K562 (cell line): ENCODE results near the gene GBF1. TPM values are rescaled to one million over a fixed set of nuclear protein-coding genes. Genes with fewer than 3 reads are reported as not detected.

Experiments
- ATAC-seq: fragments of 200-7000 bp; cut with Tn5 transposase; 3 replicates; pipeline ENCODE4 v1.9.1; 2020; ENCODE audit warnings: moderate library complexity
- BruUV-seq: library from RNA; stranded (reverse); fragments of 400-500 nt; replicated peaks from 2 replicates; lab custom pipeline; 2021; lab: Mats Ljungman, UMichigan
- CTCF ChIA-PET: fragments of 300-600 bp; formaldehyde crosslinking; extraction: SDS; loops from one replicate; lab custom pipeline; 2021; ENCODE audit warnings: low intra/inter-chr PET ratio; lab: Yijun Ruan, JAX
- POLR2A ChIA-PET: fragments of 300-600, 350-650 bp; sonication (Branson Sonifier 250); formaldehyde crosslinking; extraction: SDS; loops from one replicate; lab custom pipeline; 2021; ENCODE audit warnings: antibody characterized with exemption, inconsistent platforms; lab: Yijun Ruan, JAX
- DNase-seq, 4 experiments: peaks; one replicate each; pipeline versions ENCODE4 v3.0.0 to v3.0.0-alpha.2; 2011 to 2018; ENCODE audit warnings: low spot score in 3 of 4, mixed read lengths in 3 of 4; ENCODE audit errors: extremely low read depth in 1 of 4
- FAIRE-seq: peaks from 2 replicates; lab custom pipeline; 2011; peaks lifted over from hg19 to GRCh38; lab: Jason Lieb, UNC
- H2AFZ ChIP-seq: 2 replicates; pipeline ENCODE4 v1.6.0; 2011; ENCODE audit warnings: low read depth, low read length, control low read depth, inconsistent platforms
- H3K27ac ChIP-seq: fragments of 200-600 bp; 3 replicates; pipeline ENCODE4 v1.8.0; 2011; ENCODE audit warnings: low read depth, mild to moderate bottlenecking, control low read depth, inconsistent platforms, low read length, moderate library complexity, mixed read lengths; ENCODE audit errors: extremely low read depth
- H3K27me3 ChIP-seq, 2 experiments: fragments of 300-600 bp in 1 of 2; 2 replicates in 1 of 2; 3 replicates in 1 of 2; pipeline versions ENCODE4 v1.6.0 to v1.8.0; 2011; ENCODE audit warnings: inconsistent platforms in 2 of 2, low read length in 2 of 2, mild to moderate bottlenecking in 1 of 2, mixed read lengths in 1 of 2, moderate library complexity in 1 of 2; ENCODE audit not compliant: control insufficient read depth in 2 of 2, insufficient read depth in 2 of 2
- H3K36me3 ChIP-seq: fragments of 300-600 bp; 3 replicates; pipeline ENCODE4 v1.8.0; 2011; ENCODE audit warnings: mild to moderate bottlenecking, low read length, inconsistent platforms; ENCODE audit not compliant: control insufficient read depth, insufficient read depth
- H3K4me1 ChIP-seq, 2 experiments: fragments of 200-600 bp in 1 of 2; replicated peaks in 1 of 2; 2 replicates in 1 of 2; 3 replicates in 1 of 2; pipeline versions ENCODE4 v1.5.1 to v1.8.0; 2011; ENCODE audit warnings: inconsistent platforms in 2 of 2, low read length in 2 of 2, mild to moderate bottlenecking in 1 of 2, mixed read lengths in 1 of 2, moderate library complexity in 1 of 2; ENCODE audit not compliant: control insufficient read depth in 2 of 2, insufficient read depth in 2 of 2
- H3K4me2 ChIP-seq: 2 replicates; pipeline ENCODE4 v1.6.1; 2011; ENCODE audit warnings: low read length, control low read depth, inconsistent platforms, mixed read lengths; ENCODE audit not compliant: insufficient read depth
- H3K4me3 ChIP-seq: fragments of 200-600 bp; sonication (generic), shearing (Covaris generic); 2 replicates; pipeline ENCODE4 v1.5.1; 2016; ENCODE audit warnings: control low read depth, inconsistent platforms
- H3K79me2 ChIP-seq: fragments of 200-600 bp; 3 replicates; pipeline ENCODE4 v1.8.0; 2011; ENCODE audit warnings: low read length, inconsistent platforms; ENCODE audit not compliant: control insufficient read depth, insufficient read depth
- H3K9ac ChIP-seq, 2 experiments: 2 replicates each; pipeline versions ENCODE4 v1.6.0 to v1.6.1; 2011; ENCODE audit warnings: low read depth in 2 of 2, low read length in 2 of 2, control low read depth in 1 of 2, inconsistent platforms in 1 of 2, mild to moderate bottlenecking in 1 of 2, mixed read lengths in 1 of 2; ENCODE audit not compliant: insufficient read depth in 1 of 2
- H3K9me1 ChIP-seq: one replicate; pipeline ENCODE4 v1.6.0; 2011; ENCODE audit warnings: inconsistent platforms, mild to moderate bottlenecking, low read length, moderate library complexity; ENCODE audit not compliant: control insufficient read depth, insufficient read depth
- H3K9me3 ChIP-seq: replicated peaks from 2 replicates; pipeline ENCODE4 v1.5.1; 2011; ENCODE audit warnings: low read depth, low read length, inconsistent platforms; ENCODE audit not compliant: control insufficient read depth, insufficient read depth
- H4K20me1 ChIP-seq: replicated peaks from 2 replicates; pipeline ENCODE4 v1.6.1; 2011; ENCODE audit warnings: low read length, inconsistent platforms, mixed read lengths; ENCODE audit not compliant: control insufficient read depth, insufficient read depth
- DPF2 ChIP-seq: fragments of 450-650 bp; IDR thresholded peaks from 2 replicates; pipeline ENCODE4 v1.6.1; 2016
- FOSL1 ChIP-seq: fragments of 200-800 bp; sonication (Bioruptor generic); conservative IDR thresholded peaks from 2 replicates; pipeline ENCODE4 v1.6.1; 2016; ENCODE audit warnings: missing genetic modification characterization, missing compliant biosample characterization
- HSF4 ChIP-seq: fragments of 250-450 bp; sonication (Bioruptor Pico); IDR thresholded peaks from 2 replicates; pipeline ENCODE4 v2.1.2; 2022; ENCODE audit warnings: mild to moderate bottlenecking, moderate library complexity, borderline replicate concordance
- IRF2 ChIP-seq: sonication (generic); formaldehyde crosslinking; IDR thresholded peaks from 2 replicates; pipeline ENCODE4 v1.8.1; 2022; ENCODE audit warnings: mild to moderate bottlenecking, missing genetic modification reagents
- MAFF ChIP-seq: IDR thresholded peaks from 2 replicates; pipeline ENCODE4 v1.6.1; 2012; ENCODE audit warnings: low read length, improper control_type of control experiment
- MCM5 ChIP-seq: fragments of 450-650 bp; IDR thresholded peaks from 2 replicates; pipeline ENCODE4 v1.6.1; 2016; ENCODE audit warnings: low read depth
- MCM7 ChIP-seq, 2 experiments: fragments of 450-650 bp; IDR thresholded peaks; 2 replicates each; pipeline ENCODE4 v1.6.1; 2016 to 2018
- MTA2 ChIP-seq: fragments of 450-650 bp; IDR thresholded peaks from 2 replicates; pipeline ENCODE4 v1.6.1; 2016; ENCODE audit warnings: low read depth
- NFXL1 ChIP-seq: fragments of 450-650 bp; formaldehyde crosslinking; IDR thresholded peaks from 2 replicates; pipeline ENCODE4 v1.4.0; 2021; ENCODE audit warnings: mild to moderate bottlenecking
- POLR3A ChIP-seq: IDR thresholded peaks from 2 replicates; pipeline ENCODE4 v1.6.1; 2011; ENCODE audit warnings: borderline replicate concordance, mild to moderate bottlenecking, moderate library complexity; ENCODE audit not compliant: insufficient read length, insufficient read depth; ENCODE audit errors: extremely low read depth
- PPARD ChIP-seq: fragments of 250-450 bp; sonication (Bioruptor Pico); IDR thresholded peaks from 2 replicates; pipeline ENCODE4 v1.8.0; 2022; ENCODE audit warnings: inconsistent platforms, mild to moderate bottlenecking, moderate library complexity
- RBM15 ChIP-seq: fragments of 200-400 bp; formaldehyde crosslinking; IDR thresholded peaks from 2 replicates; pipeline ENCODE4 v1.6.1; 2018; ENCODE audit warnings: mild to moderate bottlenecking, low read length, moderate library complexity; ENCODE audit not compliant: insufficient read depth
- RBM22 ChIP-seq: fragments of 200-400 bp; formaldehyde crosslinking; IDR thresholded peaks from 2 replicates; pipeline ENCODE4 v1.6.1; 2018; ENCODE audit warnings: low read length, low read depth; ENCODE audit not compliant: poor library complexity, severe bottlenecking
- SMAD1 ChIP-seq: fragments of 150-350 bp; IDR thresholded peaks from 2 replicates; pipeline ENCODE4 v1.6.1; 2014; ENCODE audit warnings: low read length, low read depth; ENCODE audit not compliant: partially characterized antibody
- SMAD3 ChIP-seq: fragments of 450-650 bp; formaldehyde crosslinking; conservative IDR thresholded peaks from 2 replicates; pipeline ENCODE4 v1.4.0; 2020; ENCODE audit warnings: mild to moderate bottlenecking
- ZC3H11A ChIP-seq: IDR thresholded peaks from 2 replicates; pipeline ENCODE4 v1.6.1; 2012; ENCODE audit warnings: low read depth, low read length, improper control_type of control experiment
- ZFP36 ChIP-seq: fragments of 150-350 bp; IDR thresholded peaks from 2 replicates; pipeline ENCODE4 v1.6.1; 2018; ENCODE audit warnings: low read length, low read depth; ENCODE audit not compliant: partially characterized antibody
- ZNF311 ChIP-seq: fragments of 250-450 bp; sonication (Bioruptor Pico); IDR thresholded peaks from 2 replicates; pipeline ENCODE4 v1.4.0; 2020; ENCODE audit warnings: mild to moderate bottlenecking, moderate library complexity
- ZNF57 ChIP-seq: fragments of 450-650 bp; formaldehyde crosslinking; IDR thresholded peaks from 2 replicates; pipeline ENCODE4 v1.4.0; 2020; ENCODE audit warnings: mild to moderate bottlenecking, moderate library complexity
- WGBS: fragments of 100-300 bp; shearing (Covaris generic); methylation state at CpG from one replicate; pipeline ENCODE4 v1.1.6; 2016; ENCODE audit warnings: low coverage, mixed read lengths; ENCODE audit not compliant: insufficient coverage; ENCODE audit errors: missing lambda C conversion rate; 5-methylcytosine and 5-hydroxymethylcytosine counted together
- in situ Hi-C: fragments of 300-500 bp; cut with MboI; formaldehyde crosslinking; loops from 4 replicates; pipeline ENCODE4 v1.15.0; 2018; ENCODE audit warnings: inconsistent platforms, mixed read lengths
- intact Hi-C: fragments of 100-400 bp; cut with micrococcal nuclease; formaldehyde crosslinking; loops from 2 replicates; pipeline ENCODE4 v1.14.2; 2022
- polyA plus RNA-seq, 8 experiments: library from polyadenylated mRNA; depleted of rRNA in 4 of 8; stranded (reverse) in 5 of 8; unstranded in 3 of 8; fragments of >200 nt; fragmentation: Nextera tagmentation in 2 of 8; fragmentation: Illumina TruSeq in 1 of 8; extraction: Ambion mirVana in 2 of 8; extraction: Trizol in 1 of 8; gene quantifications; 2 replicates each; pipeline versions ENCODE4 v1.2.1 to v1.2.3, GENCODE V29; 2011 to 2014; ENCODE audit warnings: inconsistent platforms in 1 of 8, missing spikeins in 1 of 8
- total RNA-seq, 7 experiments: library from RNA; depleted of rRNA in 6 of 7; stranded (reverse); fragments of >200 nt in 6 of 7; fragmentation: Illumina TruSeq in 2 of 7; extraction: Trizol in 2 of 7; gene quantifications; 2 replicates each; pipeline versions ENCODE4 v1.2.1 to v1.2.3, GENCODE V29; 2011 to 2021; ENCODE audit warnings: low replicate concordance in 1 of 7
- TF ChIP-seq, protein P1 (sequence below): sonication (generic); formaldehyde crosslinking; IDR thresholded peaks from 2 replicates; pipeline ENCODE4 v1.8.0; 2022; ENCODE audit warnings: mild to moderate bottlenecking, missing genetic modification reagents, borderline replicate concordance
- TF ChIP-seq, protein P2 (sequence below): fragments of 250-450 bp; sonication (Bioruptor Pico); IDR thresholded peaks from 2 replicates; pipeline ENCODE4 v1.5.0; 2021; ENCODE audit warnings: mild to moderate bottlenecking, moderate library complexity

The GBF1 gene
- total and polyA plus RNA-seq, 9 of the 15 experiments (the other 6 are each of a cell fraction or from before 2014, with no cell fraction given): 0.69 to 28.0 (median 10.3) TPM

DNA sequence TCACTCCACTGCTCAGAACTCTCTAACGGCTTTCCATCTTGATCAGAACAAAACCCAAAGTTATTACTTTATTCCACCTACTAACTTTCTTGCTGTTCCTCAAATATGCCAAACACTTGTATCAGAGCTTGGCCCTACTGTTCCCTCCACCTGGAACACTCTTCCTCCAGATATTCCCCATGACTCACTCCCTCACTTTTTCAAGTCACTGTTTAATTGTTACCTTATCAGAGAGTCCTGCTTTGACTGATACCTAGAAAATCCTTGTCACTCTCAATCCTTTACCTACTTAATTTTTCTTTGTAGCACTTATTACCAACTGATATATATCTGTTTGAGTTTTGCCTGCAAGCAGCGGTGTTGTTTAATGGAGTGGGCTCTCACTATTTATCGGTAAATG is 144.6 kb downstream of the GBF1 start:
- Histone ChIP-seq H3K4me1 (peaks cover 3 to 12% of the 10 kb centered on the region in 2 experiments; a peak in 3 of 5 replicates), H2AFZ (no peak overlapping the region), H3K4me2 (no peak overlapping the region), H3K4me3 (no peak overlapping the region), H3K36me3 (no peaks in the 10 kb centered on the region), H3K79me2 (no peaks in the 10 kb centered on the region), H4K20me1 (no peaks in the 10 kb centered on the region), H3K27ac (no peak overlapping the region), H3K9me3 (no peaks in the 10 kb centered on the region), H3K9ac (no peak overlapping the region), H3K9me1 (no peaks in the 10 kb centered on the region), H3K27me3 (no peaks in the 10 kb centered on the region)
- BruUV-seq: no TSS peak
- intact Hi-C loops: no loop called here
- in situ Hi-C loops: loop anchor here (25.0 kb wide), 1 partner anchor 197 kb away; no protein-coding TSS in a partner anchor
- POLR2A ChIA-PET: no interaction called here
- CTCF ChIA-PET: no interaction called here
- 13% methylated on average over 3 of the region's 3 CpGs for WGBS
- no peak for ATAC-seq
- FAIRE-seq: peak; percentile 60
- peak in 2 of 4 experiments; percentile 30 for DNase-seq
- no peak for TF ChIP-seq SMAD3
- TF ChIP-seq POLR3A: no peak
- TF ChIP-seq IRF2 (CRISPR knock-in tag): no peak
- TF ChIP-seq NFXL1 (CRISPR knock-in tag): no peak
- no peak for TF ChIP-seq ZNF311
- no peak for TF ChIP-seq MCM7 (IDR thresholded peaks at IDR 0.05)
- TF ChIP-seq PPARD: no peak
- TF ChIP-seq, protein P1, sequence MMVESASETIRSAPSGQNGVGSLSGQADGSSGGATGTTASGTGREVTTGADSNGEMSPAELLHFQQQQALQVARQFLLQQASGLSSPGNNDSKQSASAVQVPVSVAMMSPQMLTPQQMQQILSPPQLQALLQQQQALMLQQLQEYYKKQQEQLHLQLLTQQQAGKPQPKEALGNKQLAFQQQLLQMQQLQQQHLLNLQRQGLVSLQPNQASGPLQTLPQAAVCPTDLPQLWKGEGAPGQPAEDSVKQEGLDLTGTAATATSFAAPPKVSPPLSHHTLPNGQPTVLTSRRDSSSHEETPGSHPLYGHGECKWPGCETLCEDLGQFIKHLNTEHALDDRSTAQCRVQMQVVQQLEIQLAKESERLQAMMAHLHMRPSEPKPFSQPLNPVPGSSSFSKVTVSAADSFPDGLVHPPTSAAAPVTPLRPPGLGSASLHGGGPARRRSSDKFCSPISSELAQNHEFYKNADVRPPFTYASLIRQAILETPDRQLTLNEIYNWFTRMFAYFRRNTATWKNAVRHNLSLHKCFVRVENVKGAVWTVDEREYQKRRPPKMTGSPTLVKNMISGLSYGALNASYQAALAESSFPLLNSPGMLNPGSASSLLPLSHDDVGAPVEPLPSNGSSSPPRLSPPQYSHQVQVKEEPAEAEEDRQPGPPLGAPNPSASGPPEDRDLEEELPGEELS (CRISPR knock-in tag): no peak
- no peak for TF ChIP-seq MCM5
- no peak for TF ChIP-seq SMAD1
- TF ChIP-seq ZFP36: no peak
- no peak for TF ChIP-seq RBM15
- no peak for TF ChIP-seq HSF4 (CRISPR knock-in tag)
- TF ChIP-seq DPF2: peak; percentile 25; the same call in 1 of the 2 replicates
- no peak for TF ChIP-seq ZC3H11A
- TF ChIP-seq, protein P2, sequence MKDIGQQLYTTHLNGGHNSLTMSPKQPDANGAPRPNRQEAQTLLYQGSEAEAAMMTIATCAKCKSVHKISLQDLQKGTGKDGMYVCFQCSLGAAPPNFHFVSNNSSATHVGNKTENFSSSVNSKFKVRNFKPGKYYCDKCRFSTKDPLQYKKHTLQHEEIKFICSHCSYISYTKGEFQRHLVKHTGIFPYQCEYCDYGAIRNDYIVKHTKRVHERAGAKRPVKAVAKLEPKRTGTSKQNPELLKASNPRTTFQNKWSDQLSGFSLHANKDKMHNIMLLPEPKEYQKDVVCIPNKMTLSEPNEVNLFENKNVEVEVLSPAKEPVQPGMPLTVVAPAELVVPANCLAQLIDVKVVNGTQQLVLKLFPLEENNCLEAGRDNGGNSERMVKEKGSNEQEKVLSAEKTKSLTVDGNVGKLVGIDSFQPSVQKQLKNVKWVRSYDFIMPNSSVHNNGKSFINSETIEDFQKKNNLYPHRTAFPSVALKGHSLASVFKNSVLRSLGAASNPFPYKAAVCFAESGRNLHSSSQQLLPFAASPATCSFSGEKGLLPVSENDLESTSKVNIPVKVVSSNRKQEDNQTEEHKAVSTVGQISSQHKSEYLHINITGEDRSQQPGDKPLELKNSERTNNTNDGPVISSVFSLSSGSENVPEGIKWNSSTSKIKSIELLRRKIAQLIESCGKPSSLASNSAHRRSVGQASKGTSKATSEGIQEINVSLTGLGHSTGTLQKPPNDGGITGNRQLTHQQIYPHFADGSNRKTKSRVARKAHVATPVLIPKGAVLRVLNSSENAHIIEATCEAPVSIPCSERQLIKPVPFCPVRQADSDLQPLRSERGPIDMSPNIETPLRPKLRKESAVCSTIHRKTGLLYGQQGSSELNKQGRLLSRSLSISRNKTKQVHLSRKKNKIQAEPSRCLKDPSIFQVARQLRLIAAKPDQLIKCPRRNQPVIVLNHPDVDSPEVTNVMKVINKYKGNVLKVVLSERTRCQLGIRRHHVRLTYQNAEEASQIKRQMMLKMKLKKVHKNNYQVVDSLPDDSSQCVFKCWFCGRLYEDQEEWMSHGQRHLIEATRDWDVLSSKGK: no peak
- TF ChIP-seq ZNF57 (CRISPR knock-in tag): no peak
- TF ChIP-seq RBM22: no peak
- peak; percentile 63 for TF ChIP-seq FOSL1
- no peak for TF ChIP-seq MTA2
- TF ChIP-seq MAFF: no peak
